LNCaP clone FGC (cell line): ENCODE results near the gene PSAT1.

ENCODE experiments used
- DNase-seq: peaks from one replicate; pipeline ENCODE4 v3.0.0-alpha.2; 2011; ENCODE audit warnings: low read depth
- H3K4me3 ChIP-seq: 2 replicates; pipeline ENCODE4 v1.5.1; 2011; ENCODE audit warnings: mild to moderate bottlenecking, low read depth, low read length, control low read depth
- CTCF ChIP-seq: IDR thresholded peaks from 2 replicates; pipeline ENCODE4 v1.5.1; 2012; ENCODE audit warnings: mild to moderate bottlenecking; ENCODE audit not compliant: control insufficient read depth, insufficient read depth; ENCODE audit errors: extremely low read depth

Gene PSAT1

GRCh38 chr9:78314953-78315870 lies 18.3 kb downstream of the PSAT1 start:
- H3K4me3 ChIP-seq = no peak overlapping the region
- peak; percentile 31 for DNase-seq
- no peak for TF ChIP-seq CTCF

DNA sequence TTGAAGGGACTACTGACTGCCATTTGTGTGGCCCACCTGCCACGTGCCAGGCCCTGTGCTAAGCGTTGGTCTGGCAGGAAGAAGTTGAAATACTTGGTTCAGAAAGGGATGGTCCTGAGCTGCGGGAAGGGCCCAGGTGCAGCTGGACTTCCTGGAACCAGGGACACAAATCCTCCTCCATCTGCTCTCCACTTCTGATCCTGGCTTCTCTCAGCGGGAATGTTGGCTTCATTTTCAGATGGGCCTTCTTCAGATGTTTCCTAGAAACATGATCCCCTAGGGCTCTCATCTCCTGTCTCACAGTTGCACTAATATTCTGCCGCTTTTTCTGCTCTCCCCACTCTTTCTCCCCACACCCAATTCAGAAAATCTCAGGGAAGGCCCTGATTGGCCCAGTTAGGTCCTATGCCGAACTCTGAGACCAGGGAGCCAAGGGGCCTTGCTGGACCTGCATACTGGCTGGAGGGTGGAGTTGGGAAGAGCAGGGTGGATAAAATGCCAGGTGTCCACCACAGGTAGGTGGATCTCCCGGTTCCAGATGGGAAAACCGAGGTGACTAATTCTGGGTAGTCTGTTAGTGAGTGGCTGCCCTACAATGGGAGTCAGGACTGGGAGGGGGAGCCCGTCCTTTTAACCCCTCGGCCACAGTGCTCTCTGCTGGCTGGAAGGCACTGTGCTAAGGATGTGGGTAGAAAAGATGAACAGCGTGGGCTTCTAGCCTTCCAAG lies 19.4 kb downstream of the PSAT1 start:
- H3K4me3 ChIP-seq = no peak overlapping the region
- no peak for DNase-seq
- no peak for TF ChIP-seq CTCF

- no peak for TF ChIP-seq CTCF
- H3K4me3 ChIP-seq = no peak overlapping the region
- no peak for DNase-seq
These were observed 22.5 kb downstream of the PSAT1 start for GRCh38 chr9:78319197-78320029.

GRCh38 chr9:78320030-78320693 lies 23.2 kb downstream of the PSAT1 start:
- no peak for DNase-seq
- TF ChIP-seq CTCF = no peak
- H3K4me3 ChIP-seq = no peak overlapping the region

DNA sequence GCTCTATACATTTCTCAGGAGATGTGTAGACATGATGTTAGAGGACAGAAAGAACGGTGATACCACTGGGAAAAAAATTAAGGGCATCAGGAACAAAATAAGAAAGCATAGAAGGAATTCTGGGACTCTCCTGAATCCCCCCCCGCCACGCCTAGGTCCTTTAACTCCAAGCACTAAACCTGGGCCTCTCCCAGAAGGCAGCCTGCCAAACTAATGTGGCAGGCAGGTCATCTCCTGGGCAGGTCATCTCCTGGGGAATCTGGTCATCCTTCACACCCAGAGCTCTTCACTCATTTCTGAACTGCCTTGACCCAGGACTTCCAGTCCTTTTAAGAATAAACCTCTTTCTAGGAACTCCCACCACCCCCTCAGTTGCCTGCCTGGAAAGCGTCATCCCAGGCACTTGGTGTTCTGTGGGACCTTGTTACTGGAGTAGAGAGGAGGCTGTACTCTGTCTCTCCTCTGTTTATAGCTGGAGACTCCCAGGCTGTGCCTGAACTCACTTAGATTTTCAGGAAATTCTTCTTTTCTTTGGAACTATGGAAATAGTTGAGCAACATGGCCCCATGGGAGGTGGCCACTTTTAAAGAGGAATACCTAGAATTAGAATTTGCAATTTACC lies 24.1 kb downstream of the PSAT1 start:
- no peak for DNase-seq
- no peak for TF ChIP-seq CTCF
- no peak overlapping the region for H3K4me3 ChIP-seq

DNA sequence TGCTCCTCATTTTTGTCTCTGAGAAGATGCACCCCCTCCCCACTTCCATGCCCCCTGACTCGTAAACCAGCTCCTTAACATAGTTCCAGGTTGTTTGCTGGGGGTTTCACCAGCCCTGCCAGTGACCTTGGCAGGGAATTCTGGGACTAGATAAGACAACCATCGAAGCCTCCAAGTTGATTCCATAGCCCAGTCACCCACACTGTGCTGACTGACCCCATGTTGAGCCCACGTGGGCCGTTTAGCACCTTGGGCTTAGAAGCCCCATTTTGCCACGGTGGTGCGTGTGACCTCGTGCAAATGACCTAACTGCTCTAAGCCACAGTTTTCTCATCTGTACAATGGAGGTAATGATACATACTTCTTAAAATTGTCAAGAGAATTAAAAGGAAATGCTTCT lies 24.6 kb downstream of the PSAT1 start:
- no peak for DNase-seq
- no peak overlapping the region for H3K4me3 ChIP-seq
- TF ChIP-seq CTCF = no peak
